Effector memory CD4-positive, alpha-beta T cell (primary cell): ENCODE measurements around the gene MAG.

Experiments
- DNase-seq, 3 donors: peaks; one replicate each; pipeline ENCODE4 v3.0.0-alpha.2; 2020
- H3K27ac ChIP-seq: 2 replicates; pipeline ENCODE4 v1.7.0; 2013; ENCODE audit warnings: mild to moderate bottlenecking, low read length, moderate library complexity; ENCODE audit not compliant: insufficient read depth, poor library complexity, severe bottlenecking
- H3K27me3 ChIP-seq: replicated peaks from 2 replicates; pipeline ENCODE4 v1.7.0; 2013; ENCODE audit warnings: mild to moderate bottlenecking, low read length; ENCODE audit not compliant: insufficient read depth, control insufficient read depth, poor library complexity, severe bottlenecking
- H3K36me3 ChIP-seq: 2 replicates; pipeline ENCODE4 v1.7.0; 2013; ENCODE audit warnings: mild to moderate bottlenecking, low read length, moderate library complexity; ENCODE audit not compliant: control insufficient read depth, insufficient read depth
- H3K4me1 ChIP-seq: 2 replicates; pipeline ENCODE4 v1.7.0; 2013; ENCODE audit warnings: low read length, mild to moderate bottlenecking; ENCODE audit not compliant: control insufficient read depth, insufficient read depth, poor library complexity, severe bottlenecking
- H3K4me3 ChIP-seq: 2 replicates; pipeline ENCODE4 v1.7.0; 2013; ENCODE audit warnings: low read length, low read depth, mild to moderate bottlenecking; ENCODE audit not compliant: insufficient read depth, poor library complexity, severe bottlenecking
- H3K9me3 ChIP-seq: 2 replicates; pipeline ENCODE4 v1.7.0; 2013; ENCODE audit warnings: mild to moderate bottlenecking, low read length, moderate library complexity; ENCODE audit not compliant: control insufficient read depth
- total RNA-seq, 3 donors: gene quantifications; one replicate each; lab custom pipeline; 2026; lab: John Stamatoyannopoulos, UW

Gene MAG
- total RNA-seq, result 0 to 0.39 (median 0.17) reads per million in 3 donors

- H3K36me3 ChIP-seq, result no peaks in the 10 kb centered on the region
- H3K27ac ChIP-seq, result no peak within 1 kb of the TSS
- H3K4me3 ChIP-seq, result no peak within 1 kb of the TSS
- no peak for DNase-seq
- no peaks in the 10 kb centered on the region for H3K27me3 ChIP-seq
- peaks cover 8% of the 10 kb centered on the region for H3K4me1 ChIP-seq
- no peaks in the 10 kb centered on the region for H3K9me3 ChIP-seq
These were observed at the start of gene MAG for GRCh38 chr19:35291916-35292315. MAG (plus strand) TSS chr19:35292161; CDS start chr19:35295409, 3,248 bp downstream.

- H3K36me3 ChIP-seq, result no peaks in the 10 kb centered on the region
- no peak overlapping the region for H3K4me3 ChIP-seq
- H3K27ac ChIP-seq, result no peak overlapping the region
- H3K4me1 ChIP-seq, result peaks cover 26% of the 10 kb centered on the region
- no peak for DNase-seq
- H3K9me3 ChIP-seq, result no peaks in the 10 kb centered on the region
- H3K27me3 ChIP-seq, result no peaks in the 10 kb centered on the region
These were observed 45.4 kb upstream of the MAG start for GRCh38 chr19:35246466-35247092.

GRCh38 chr19:35247526-35248309 lies 44.2 kb upstream of the MAG start:
- H3K4me3 ChIP-seq, result peak overlapping the region; percentile 75
- no peaks in the 10 kb centered on the region for H3K9me3 ChIP-seq
- DNase-seq, result peak; percentile 33 to 45 (median 40)
- peak overlapping the region; percentile 78 for H3K27ac ChIP-seq
- H3K36me3 ChIP-seq, result no peaks in the 10 kb centered on the region
- H3K4me1 ChIP-seq, result peaks cover 26% of the 10 kb centered on the region
- no peaks in the 10 kb centered on the region for H3K27me3 ChIP-seq

GRCh38 chr19:35248310-35249145 lies 43.4 kb upstream of the MAG start, which contains the start of gene LSR:
LSR (plus strand) TSS chr19:35249002; CDS start chr19:35249023, 21 bp downstream.
- Histone ChIP-seq H3K4me1 (peaks cover 26% of the 10 kb centered on the region), H3K36me3 (peaks cover 2% of the 10 kb centered on the region), H3K27me3 (no peaks in the 10 kb centered on the region), H3K4me3 (peak within 1 kb of the TSS; percentile 75), H3K27ac (peak within 1 kb of the TSS; percentile 78), H3K9me3 (no peaks in the 10 kb centered on the region)
- DNase-seq, result peak; percentile 52 to 61 (median 54)

- Histone ChIP-seq H3K4me1 (peaks cover 26% of the 10 kb centered on the region), H3K27ac (peak overlapping the region; percentile 78), H3K4me3 (peak overlapping the region; percentile 75), H3K9me3 (no peaks in the 10 kb centered on the region), H3K36me3 (peaks cover 5% of the 10 kb centered on the region), H3K27me3 (no peaks in the 10 kb centered on the region)
- no peak for DNase-seq
These were observed 42.7 kb upstream of the MAG start for GRCh38 chr19:35249146-35249847.

GRCh38 chr19:35249848-35250711 lies 41.9 kb upstream of the MAG start:
- Histone ChIP-seq H3K9me3 (no peaks in the 10 kb centered on the region), H3K36me3 (peaks cover 12% of the 10 kb centered on the region), H3K27ac (peak overlapping the region; percentile 78), H3K27me3 (no peaks in the 10 kb centered on the region), H3K4me3 (peak overlapping the region; percentile 75), H3K4me1 (peaks cover 26% of the 10 kb centered on the region)
- DNase-seq, result no peak

GRCh38 chr19:35251456-35251855 lies 40.5 kb upstream of the MAG start:
- no peak for DNase-seq
- H3K36me3 ChIP-seq, result peaks cover 15% of the 10 kb centered on the region
- no peak overlapping the region for H3K4me3 ChIP-seq
- H3K27me3 ChIP-seq, result no peaks in the 10 kb centered on the region
- H3K4me1 ChIP-seq, result peaks cover 26% of the 10 kb centered on the region
- H3K27ac ChIP-seq, result no peak overlapping the region
- no peaks in the 10 kb centered on the region for H3K9me3 ChIP-seq

GRCh38 chr19:35253316-35254286 lies 38.4 kb upstream of the MAG start:
- Histone ChIP-seq H3K36me3 (peaks cover 15% of the 10 kb centered on the region), H3K4me3 (no peak overlapping the region), H3K9me3 (no peaks in the 10 kb centered on the region), H3K27ac (no peak overlapping the region), H3K27me3 (no peaks in the 10 kb centered on the region), H3K4me1 (peaks cover 22% of the 10 kb centered on the region)
- no peak for DNase-seq
